K562 (cell line): ENCODE data around the gene IRF6. TPM values are rescaled to one million over a fixed set of nuclear protein-coding genes. Genes with fewer than 3 reads are reported as not detected.

Experiments used
- FOXJ3 ChIP-seq: sonication (generic); formaldehyde crosslinking; IDR thresholded peaks from 2 replicates; pipeline ENCODE4 v1.4.0; 2020; ENCODE audit warnings: mild to moderate bottlenecking, missing genetic modification reagents
- HDAC6 ChIP-seq: IDR thresholded peaks from 2 replicates; pipeline ENCODE4 v1.6.1; 2012; ENCODE audit warnings: low read depth, mild to moderate bottlenecking, control low read depth, inconsistent platforms, low read length, moderate library complexity
- JUND ChIP-seq, 2 experiments: IDR thresholded peaks; 2 replicates in 1 of 2; 3 replicates in 1 of 2; pipeline ENCODE4 v1.6.1; 2011; ENCODE audit warnings: borderline replicate concordance in 2 of 2, low read depth in 2 of 2, low read length in 2 of 2, improper control_type of control experiment in 1 of 2, missing biosample characterization in 1 of 2, missing genetic modification characterization in 1 of 2, missing genetic modification reagents in 1 of 2
- KLF10 ChIP-seq: fragments of 250-450 bp; sonication (Bioruptor Pico); IDR thresholded peaks from 2 replicates; pipeline ENCODE4 v1.6.1; 2021; ENCODE audit warnings: matching md5 sums
- MEIS2 ChIP-seq: fragments of 450-650 bp; IDR thresholded peaks from 2 replicates; pipeline ENCODE4 v1.6.1; 2014; ENCODE audit warnings: mild to moderate bottlenecking; ENCODE audit not compliant: partially characterized antibody
- MXD1 ChIP-seq: fragments of 250-450 bp; sonication (Bioruptor Pico); IDR thresholded peaks from 2 replicates; pipeline ENCODE4 v1.8.0; 2021; ENCODE audit warnings: borderline replicate concordance, mild to moderate bottlenecking, moderate library complexity; ENCODE audit not compliant: poor library complexity, severe bottlenecking
- NR2F6 ChIP-seq: fragments of 450-650 bp; formaldehyde crosslinking; IDR thresholded peaks from 2 replicates; pipeline ENCODE4 v1.4.0; 2020; ENCODE audit warnings: mild to moderate bottlenecking
- SMC3 ChIP-seq: conservative IDR thresholded peaks from 2 replicates; pipeline ENCODE4 v1.6.1; 2011; ENCODE audit warnings: low read depth, low read length, improper control_type of control experiment; ENCODE audit not compliant: insufficient read depth
- UBTF ChIP-seq, 2 experiments: IDR thresholded peaks; 2 replicates each; pipeline ENCODE4 v1.6.1; 2012; ENCODE audit warnings: improper control_type of control experiment in 2 of 2, low read depth in 2 of 2, low read length in 2 of 2, borderline replicate concordance in 1 of 2
- ZNF146 ChIP-seq: IDR thresholded peaks from one replicate; pipeline ENCODE4 v1.6.1; 2018; ENCODE audit warnings: missing compliant biosample characterization; ENCODE audit not compliant: unreplicated experiment
- ZNF41 ChIP-seq: fragments of 250-450 bp; sonication (Bioruptor Pico); conservative IDR thresholded peaks from 2 replicates; pipeline ENCODE4 v1.4.0; 2020; ENCODE audit warnings: mild to moderate bottlenecking
- ZNF57 ChIP-seq: fragments of 450-650 bp; formaldehyde crosslinking; IDR thresholded peaks from 2 replicates; pipeline ENCODE4 v1.4.0; 2020; ENCODE audit warnings: mild to moderate bottlenecking, moderate library complexity
- ZNF766 ChIP-seq: fragments of 200-800 bp; sonication (Bioruptor generic); conservative IDR thresholded peaks from 2 replicates; pipeline ENCODE4 v1.6.1; 2016; ENCODE audit warnings: missing genetic modification characterization, missing compliant biosample characterization
- polyA plus RNA-seq, 8 experiments: library from polyadenylated mRNA; depleted of rRNA in 4 of 8; stranded (reverse) in 5 of 8; unstranded in 3 of 8; fragments of >200 nt; fragmentation: Nextera tagmentation in 2 of 8; fragmentation: Illumina TruSeq in 1 of 8; extraction: Ambion mirVana in 2 of 8; extraction: Trizol in 1 of 8; gene quantifications; 2 replicates each; pipeline versions ENCODE4 v1.2.1 to v1.2.3, GENCODE V29; 2011 to 2014; ENCODE audit warnings: inconsistent platforms in 1 of 8, missing spikeins in 1 of 8
- total RNA-seq, 7 experiments: library from RNA; depleted of rRNA in 6 of 7; stranded (reverse); fragments of >200 nt in 6 of 7; fragmentation: Illumina TruSeq in 2 of 7; extraction: Trizol in 2 of 7; gene quantifications; 2 replicates each; pipeline versions ENCODE4 v1.2.1 to v1.2.3, GENCODE V29; 2011 to 2021; ENCODE audit warnings: low replicate concordance in 1 of 7

Gene IRF6
- total and polyA plus RNA-seq, 9 of the 15 experiments (the other 6 are each of a cell fraction or from before 2014, with no cell fraction given): 0.03 to 0.65 (median 0.17) TPM

DNA sequence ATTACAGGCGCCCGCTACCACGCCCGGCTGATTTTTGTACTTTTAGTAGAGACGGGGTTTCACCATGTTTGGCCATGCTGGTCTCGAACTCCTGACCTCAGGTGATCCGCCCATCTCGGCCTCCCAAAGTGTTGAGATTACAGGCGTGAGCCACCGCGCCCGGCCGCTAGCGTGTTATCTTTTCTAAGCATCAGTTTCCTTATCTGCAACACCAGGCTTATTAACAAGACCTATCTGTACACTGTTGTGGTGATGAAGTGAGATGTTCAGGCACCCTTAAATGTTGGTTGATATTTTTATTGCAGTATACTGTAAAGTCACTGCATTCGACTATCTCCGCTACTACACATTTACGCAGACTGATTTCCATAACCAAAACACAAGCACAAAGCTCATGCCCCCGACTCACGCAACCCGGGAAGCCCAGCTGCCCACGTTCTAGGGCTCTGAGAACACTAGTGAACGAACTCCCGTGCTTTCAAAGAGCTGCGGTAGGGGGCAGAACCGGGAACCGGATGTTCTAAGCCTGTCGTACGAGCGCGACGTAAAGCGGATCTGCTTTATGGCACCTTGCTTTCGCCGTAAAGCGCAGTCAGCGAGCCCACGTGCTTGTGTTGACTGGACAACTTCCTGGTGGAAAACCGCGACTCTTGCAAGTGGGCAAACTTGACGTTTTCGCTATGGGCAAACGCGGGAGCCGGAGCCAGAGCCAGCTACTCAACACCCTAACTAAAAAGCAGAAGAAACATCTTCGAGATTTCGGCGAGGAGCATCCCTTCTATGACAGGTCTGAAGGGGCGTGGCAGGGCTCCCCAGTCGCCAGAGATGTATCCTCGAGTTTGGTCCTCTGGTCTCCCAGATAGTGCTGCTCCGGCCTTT, 21.7 kb upstream of the IRF6 start, which contains the start of gene UTP25 (continued):
- no peak for TF ChIP-seq ZNF766 (CRISPR knock-in tag)
- TF ChIP-seq KLF10 (CRISPR knock-in tag): no peak
- TF ChIP-seq FOXJ3 (CRISPR knock-in tag): no peak
- no peak for TF ChIP-seq ZNF57
- TF ChIP-seq UBTF (IDR thresholded peaks at IDR 0.05; ENCODE audit: borderline replicate concordance in 1 of 2, low read depth in 2 of 2, low read length in 2 of 2): peak; percentile 44 to 63; a peak in 1 of 4 replicates
- no peak for TF ChIP-seq SMC3
- no peak for TF ChIP-seq ZNF146 (CRISPR knock-in tag)
- TF ChIP-seq JUND (IDR thresholded peaks at IDR 0.05; ENCODE audit: borderline replicate concordance, low read depth, low read length): peak; percentile 80
- peak; percentile 80; the same call in 2 of the 3 replicates for TF ChIP-seq JUND (tag; IDR thresholded peaks at IDR 0.05; ENCODE audit: borderline replicate concordance, low read depth, low read length)
- no peak for TF ChIP-seq MEIS2
- TF ChIP-seq NR2F6: no peak
- TF ChIP-seq MXD1 (CRISPR knock-in tag): peak; percentile 99
- no peak for TF ChIP-seq HDAC6
- no peak for TF ChIP-seq ZNF41 (CRISPR knock-in tag)
